ENCODE measurements around the gene CHCHD6.

DNA sequence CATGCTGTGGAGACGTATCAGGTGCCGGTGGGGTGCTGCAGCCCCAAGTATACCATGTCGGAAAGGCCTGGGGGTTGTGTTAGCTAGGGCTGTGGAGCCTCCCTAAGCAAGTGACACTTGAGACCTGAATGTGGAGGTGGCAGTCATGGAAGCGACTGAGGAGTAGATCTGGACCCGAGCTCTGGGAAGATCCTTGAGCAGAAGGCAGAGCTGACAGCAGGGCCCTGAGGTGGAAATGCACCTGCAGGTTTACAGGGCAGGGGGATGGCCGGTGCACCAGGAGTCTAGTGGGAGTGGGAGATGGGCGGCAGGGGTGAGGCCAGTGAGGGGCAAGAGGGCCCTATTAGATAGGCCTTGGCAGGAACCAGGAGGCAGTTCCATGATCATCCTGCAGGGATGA, 187.1 kb downstream of the CHCHD6 start:
- TF ChIP-seq POLR2A (IDR thresholded peaks at IDR 0.05; ENCODE audit: borderline replicate concordance, extremely low read depth, insufficient read depth, insufficient read length) (no peak), EZH2 (IDR thresholded peaks at IDR 0.05) (no peak), POLR2AphosphoS5 (IDR thresholded peaks at IDR 0.05; ENCODE audit: low read depth, low read length) (no peak), SIN3A (IDR thresholded peaks at IDR 0.05; ENCODE audit: low read depth) (no peak), FOSL1 (IDR thresholded peaks at IDR 0.05; ENCODE audit: low read depth) (no peak), ZNF274 (IDR thresholded peaks at IDR 0.05; ENCODE audit: low read depth, low read length) (no peak), CEBPB (IDR thresholded peaks at IDR 0.05; ENCODE audit: low read depth) (no peak)
- TF ChIP-seq, protein P1, sequence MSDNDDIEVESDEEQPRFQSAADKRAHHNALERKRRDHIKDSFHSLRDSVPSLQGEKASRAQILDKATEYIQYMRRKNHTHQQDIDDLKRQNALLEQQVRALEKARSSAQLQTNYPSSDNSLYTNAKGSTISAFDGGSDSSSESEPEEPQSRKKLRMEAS (IDR thresholded peaks at IDR 0.05) = no peak
- TF ChIP-seq, protein P2, sequence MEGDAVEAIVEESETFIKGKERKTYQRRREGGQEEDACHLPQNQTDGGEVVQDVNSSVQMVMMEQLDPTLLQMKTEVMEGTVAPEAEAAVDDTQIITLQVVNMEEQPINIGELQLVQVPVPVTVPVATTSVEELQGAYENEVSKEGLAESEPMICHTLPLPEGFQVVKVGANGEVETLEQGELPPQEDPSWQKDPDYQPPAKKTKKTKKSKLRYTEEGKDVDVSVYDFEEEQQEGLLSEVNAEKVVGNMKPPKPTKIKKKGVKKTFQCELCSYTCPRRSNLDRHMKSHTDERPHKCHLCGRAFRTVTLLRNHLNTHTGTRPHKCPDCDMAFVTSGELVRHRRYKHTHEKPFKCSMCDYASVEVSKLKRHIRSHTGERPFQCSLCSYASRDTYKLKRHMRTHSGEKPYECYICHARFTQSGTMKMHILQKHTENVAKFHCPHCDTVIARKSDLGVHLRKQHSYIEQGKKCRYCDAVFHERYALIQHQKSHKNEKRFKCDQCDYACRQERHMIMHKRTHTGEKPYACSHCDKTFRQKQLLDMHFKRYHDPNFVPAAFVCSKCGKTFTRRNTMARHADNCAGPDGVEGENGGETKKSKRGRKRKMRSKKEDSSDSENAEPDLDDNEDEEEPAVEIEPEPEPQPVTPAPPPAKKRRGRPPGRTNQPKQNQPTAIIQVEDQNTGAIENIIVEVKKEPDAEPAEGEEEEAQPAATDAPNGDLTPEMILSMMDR (IDR thresholded peaks at IDR 0.05 in 2 of 3, conservative IDR thresholded peaks at IDR 0.05 in 1 of 3; ENCODE audit: borderline replicate concordance in 1 of 3, insufficient read depth in 1 of 3, low read depth in 2 of 3, low read length in 2 of 3) = no peak
- TF ChIP-seq, protein P3, sequence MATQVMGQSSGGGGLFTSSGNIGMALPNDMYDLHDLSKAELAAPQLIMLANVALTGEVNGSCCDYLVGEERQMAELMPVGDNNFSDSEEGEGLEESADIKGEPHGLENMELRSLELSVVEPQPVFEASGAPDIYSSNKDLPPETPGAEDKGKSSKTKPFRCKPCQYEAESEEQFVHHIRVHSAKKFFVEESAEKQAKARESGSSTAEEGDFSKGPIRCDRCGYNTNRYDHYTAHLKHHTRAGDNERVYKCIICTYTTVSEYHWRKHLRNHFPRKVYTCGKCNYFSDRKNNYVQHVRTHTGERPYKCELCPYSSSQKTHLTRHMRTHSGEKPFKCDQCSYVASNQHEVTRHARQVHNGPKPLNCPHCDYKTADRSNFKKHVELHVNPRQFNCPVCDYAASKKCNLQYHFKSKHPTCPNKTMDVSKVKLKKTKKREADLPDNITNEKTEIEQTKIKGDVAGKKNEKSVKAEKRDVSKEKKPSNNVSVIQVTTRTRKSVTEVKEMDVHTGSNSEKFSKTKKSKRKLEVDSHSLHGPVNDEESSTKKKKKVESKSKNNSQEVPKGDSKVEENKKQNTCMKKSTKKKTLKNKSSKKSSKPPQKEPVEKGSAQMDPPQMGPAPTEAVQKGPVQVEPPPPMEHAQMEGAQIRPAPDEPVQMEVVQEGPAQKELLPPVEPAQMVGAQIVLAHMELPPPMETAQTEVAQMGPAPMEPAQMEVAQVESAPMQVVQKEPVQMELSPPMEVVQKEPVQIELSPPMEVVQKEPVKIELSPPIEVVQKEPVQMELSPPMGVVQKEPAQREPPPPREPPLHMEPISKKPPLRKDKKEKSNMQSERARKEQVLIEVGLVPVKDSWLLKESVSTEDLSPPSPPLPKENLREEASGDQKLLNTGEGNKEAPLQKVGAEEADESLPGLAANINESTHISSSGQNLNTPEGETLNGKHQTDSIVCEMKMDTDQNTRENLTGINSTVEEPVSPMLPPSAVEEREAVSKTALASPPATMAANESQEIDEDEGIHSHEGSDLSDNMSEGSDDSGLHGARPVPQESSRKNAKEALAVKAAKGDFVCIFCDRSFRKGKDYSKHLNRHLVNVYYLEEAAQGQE (IDR thresholded peaks at IDR 0.05; ENCODE audit: low read depth) = no peak

Data from HCT116 (cell line).